ENCODE data around the gene FLT3. TPM values are rescaled to one million over a fixed set of nuclear protein-coding genes. Genes with fewer than 3 reads are reported as not detected.

Gene FLT3
- polyA plus RNA-seq, 3 donors: 2.1 to 5.3 (median 3.7) TPM

GRCh38 chr13:27988520-27988919 lies 111.9 kb downstream of the FLT3 start, which contains the start of gene URAD:
URAD (minus strand) TSS chr13:27988693; CDS start chr13:27988637, 56 bp downstream.
- Histone ChIP-seq H3K9ac (ENCODE audit: insufficient read depth, low read length, poor library complexity, severe bottlenecking) (no peak within 1 kb of the TSS), H4K20me1 (ENCODE audit: insufficient read depth, low read length) (no peaks in the 10 kb centered on the region), H3K4me2 (replicated peaks; ENCODE audit: extremely low read depth, low read length, poor library complexity, severe bottlenecking) (no peak within 1 kb of the TSS), H3K4me1 (ENCODE audit: control insufficient read depth in 1 of 2, insufficient read depth in 2 of 2, low read length in 2 of 2) (no peaks in the 10 kb centered on the region), H3K27ac (ENCODE audit: low read depth in 1 of 2, low read length in 2 of 2) (no peak within 1 kb of the TSS), H3K79me2 (ENCODE audit: insufficient read depth, low read length) (no peaks in the 10 kb centered on the region), H3K4me3 (replicated peaks in 1 of 3; ENCODE audit: low read depth in 2 of 3, low read length in 3 of 3) (no peak within 1 kb of the TSS), H3K36me3 (replicated peaks in 1 of 2; ENCODE audit: control insufficient read depth in 1 of 2, insufficient read depth in 2 of 2, low read length in 2 of 2) (no peaks in the 10 kb centered on the region), H3K27me3 (ENCODE audit: control insufficient read depth in 2 of 2, insufficient read depth in 2 of 2, low read length in 2 of 2) (peaks cover 0 to 2% of the 10 kb centered on the region in 2 donors), H3K9me3 (replicated peaks in 1 of 2; ENCODE audit: control insufficient read depth in 1 of 2, insufficient read depth in 1 of 2, low read length in 2 of 2) (no peaks in the 10 kb centered on the region), H2AFZ (ENCODE audit: insufficient read depth, low read depth, low read length, poor library complexity, severe bottlenecking) (no peak within 1 kb of the TSS)
- DNase-seq: no peak
- 78% methylated on average over 11 of the region's 11 CpGs for WGBS (ENCODE audit: insufficient coverage)
- no peaks in the 10 kb centered on the region for H3K36me3 Mint-ChIP-seq
- intact Hi-C loops (cut with micrococcal nuclease): loop anchor here in 1 of 2 donors (5.0 to 10.0 kb wide), 2 partner anchors 616 to 1004 kb away; no protein-coding TSS in a partner anchor
- H3K9me3 Mint-ChIP-seq: no peaks in the 10 kb centered on the region
- H3K27ac Mint-ChIP-seq: no peak within 1 kb of the TSS
- H3K4me3 Mint-ChIP-seq: no peak within 1 kb of the TSS
- no peak for TF ChIP-seq CTCF (IDR thresholded peaks at IDR 0.05)
- H3K4me1 Mint-ChIP-seq: no peaks in the 10 kb centered on the region
- peaks cover 5 to 8% (median 8%) of the 10 kb centered on the region in 3 donors for H3K27me3 Mint-ChIP-seq (ENCODE audit: low read depth in 3 of 3)

GRCh38 chr13:27985600-27985999 lies 114.8 kb downstream of the FLT3 start:
- no peak overlapping the region for H3K4me3 ChIP-seq (replicated peaks in 1 of 3; ENCODE audit: low read depth in 2 of 3, low read length in 3 of 3)
- H3K27ac ChIP-seq (ENCODE audit: low read depth in 1 of 2, low read length in 2 of 2): no peak overlapping the region
- WGBS (ENCODE audit: insufficient coverage): no CpG with 5 or more reads among the region's 1 CpG

More at GRCh38 chr13:27985600-27985999, 114.8 kb downstream of the FLT3 start:
- H2AFZ ChIP-seq (ENCODE audit: insufficient read depth, low read depth, low read length, poor library complexity, severe bottlenecking): no peak overlapping the region
- H3K9me3 Mint-ChIP-seq: peaks cover 0 to 5% (median 0%) of the 10 kb centered on the region in 7 donors
- no peak overlapping the region for H3K27ac Mint-ChIP-seq
- H3K4me1 ChIP-seq (ENCODE audit: control insufficient read depth in 1 of 2, insufficient read depth in 2 of 2, low read length in 2 of 2): peaks cover 0 to 2% of the 10 kb centered on the region in 2 donors
- intact Hi-C loops (cut with micrococcal nuclease): loop anchor here (2.0 to 10.0 kb wide), 3 partner anchors 159 to 1001 kb away; no protein-coding TSS in a partner anchor
- no peaks in the 10 kb centered on the region for H3K36me3 ChIP-seq (replicated peaks in 1 of 2; ENCODE audit: control insufficient read depth in 1 of 2, insufficient read depth in 2 of 2, low read length in 2 of 2)
- peaks cover 4% of the 10 kb centered on the region for H3K4me1 Mint-ChIP-seq
- no peak for DNase-seq
- H3K27me3 ChIP-seq (ENCODE audit: control insufficient read depth in 2 of 2, insufficient read depth in 2 of 2, low read length in 2 of 2): peaks cover 23 to 31% of the 10 kb centered on the region in 2 donors
- TF ChIP-seq CTCF (IDR thresholded peaks at IDR 0.05): no peak
- no peak overlapping the region for H3K4me3 Mint-ChIP-seq
- no peak overlapping the region for H3K4me2 ChIP-seq (replicated peaks; ENCODE audit: extremely low read depth, low read length, poor library complexity, severe bottlenecking)
- H3K9ac ChIP-seq (ENCODE audit: insufficient read depth, low read length, poor library complexity, severe bottlenecking): no peak overlapping the region
- no peaks in the 10 kb centered on the region for H3K79me2 ChIP-seq (ENCODE audit: insufficient read depth, low read length)
- H3K27me3 Mint-ChIP-seq (ENCODE audit: low read depth in 3 of 3): peaks cover 32 to 35% (median 34%) of the 10 kb centered on the region in 3 donors
- no peaks in the 10 kb centered on the region for H3K36me3 Mint-ChIP-seq
- no peaks in the 10 kb centered on the region for H4K20me1 ChIP-seq (ENCODE audit: insufficient read depth, low read length)
- no peaks in the 10 kb centered on the region for H3K9me3 ChIP-seq (replicated peaks in 1 of 2; ENCODE audit: control insufficient read depth in 1 of 2, insufficient read depth in 1 of 2, low read length in 2 of 2)
